Inferior parietal cortex (tissue), 1 donor: ENCODE results near the gene GRIK1.

ENCODE experiments used
- DNase-seq: peaks from one replicate; pipeline ENCODE4 v3.0.0-alpha.2; 2016; ENCODE audit errors: extremely low spot score

The GRIK1 gene

GRCh38 chr21:29534448-29534847 lies 405.3 kb downstream of the GRIK1 start:
- DNase-seq, result no peak

GRCh38 chr21:29529139-29529538 lies 410.7 kb downstream of the GRIK1 start:
- DNase-seq, result no peak

DNA sequence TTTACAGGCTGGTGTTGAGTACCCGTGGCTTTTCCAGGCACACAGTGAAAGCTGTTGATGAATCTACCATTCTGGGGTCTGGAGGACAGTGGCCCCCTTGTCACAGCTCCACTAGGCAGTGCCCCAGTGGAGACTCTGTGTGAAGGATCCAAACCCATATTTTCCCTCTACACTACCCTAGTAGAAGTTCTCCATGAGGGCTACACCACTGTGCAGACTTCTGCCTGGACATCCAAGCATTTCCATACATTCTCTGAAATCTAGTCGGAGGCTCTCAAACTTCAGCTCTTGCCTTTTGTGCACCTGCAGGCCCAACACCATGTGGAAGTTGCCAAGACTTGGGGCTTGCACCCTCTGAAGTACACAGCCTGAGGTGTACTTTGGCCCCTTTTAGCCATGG lies 413.3 kb downstream of the GRIK1 start:
- no peak for DNase-seq

- DNase-seq, result no peak
These were observed 415.7 kb downstream of the GRIK1 start for GRCh38 chr21:29524055-29524454.

GRCh38 chr21:29523646-29524045 lies 416.1 kb downstream of the GRIK1 start:
- no peak for DNase-seq

DNA sequence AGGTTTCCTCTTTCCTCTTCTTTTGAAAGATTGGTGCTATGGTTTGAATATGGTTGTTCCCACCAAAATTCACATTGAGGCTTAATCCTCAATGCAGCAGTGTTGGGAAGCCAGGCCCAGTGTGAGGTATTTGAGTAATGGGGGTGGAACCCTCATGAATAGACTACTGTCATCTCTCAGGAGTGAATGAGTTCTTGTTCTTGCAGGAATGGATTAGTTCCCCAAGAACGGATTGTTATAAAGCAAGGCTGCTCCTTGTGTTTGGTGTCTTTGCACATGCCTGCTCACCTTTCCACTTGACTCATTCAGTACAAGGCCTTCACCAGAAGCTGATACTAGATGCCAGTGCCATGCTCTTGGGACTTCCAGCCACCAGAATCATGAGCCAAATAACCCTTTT lies 417.9 kb downstream of the GRIK1 start:
- DNase-seq, result no peak

DNA sequence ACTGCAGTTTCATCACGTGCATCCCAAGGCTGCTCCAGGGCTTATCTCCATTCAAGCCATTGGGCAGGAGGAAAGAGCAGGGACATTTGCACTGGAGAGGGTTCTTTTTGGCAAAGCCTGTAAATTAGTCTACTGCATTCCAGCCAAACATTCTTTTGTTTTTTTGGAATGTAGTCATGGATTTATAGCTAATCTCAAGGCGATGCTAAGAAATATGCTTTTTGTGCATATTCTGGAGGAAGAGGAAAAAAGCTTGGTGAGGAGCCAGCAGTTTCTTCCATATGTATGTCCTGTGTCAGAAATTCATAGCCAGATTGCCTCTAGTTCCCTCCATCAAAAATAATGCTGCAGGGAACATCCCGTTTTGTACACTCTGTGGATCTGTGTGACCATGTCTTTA lies 419.6 kb downstream of the GRIK1 start:
- DNase-seq, result peak; percentile 14

- no peak for DNase-seq
These were observed 425.0 kb downstream of the GRIK1 start for GRCh38 chr21:29514652-29515247.

- no peak for DNase-seq
These were observed 426.3 kb downstream of the GRIK1 start for GRCh38 chr21:29513535-29513934.

GRCh38 chr21:29511096-29511495 lies 428.7 kb downstream of the GRIK1 start:
- DNase-seq, result no peak

DNA sequence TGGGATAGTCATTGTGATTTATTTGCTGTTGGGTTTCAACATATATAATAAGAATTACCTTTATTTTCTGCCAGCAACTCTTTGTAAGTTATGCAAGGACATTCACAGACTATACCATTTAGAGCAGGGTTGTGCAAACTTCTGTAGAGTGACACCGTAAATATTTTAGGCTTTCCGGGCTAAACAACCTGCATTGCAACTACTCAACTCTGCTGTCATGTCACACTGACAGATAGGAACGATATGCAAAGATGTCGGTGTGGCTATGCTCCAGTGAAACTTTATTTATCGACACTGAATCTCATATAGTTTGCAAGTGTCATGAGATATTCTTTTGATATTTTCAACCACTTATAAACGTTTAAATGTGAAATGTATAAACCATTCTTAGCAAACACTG lies 430.7 kb downstream of the GRIK1 start:
- DNase-seq, result no peak

DNA sequence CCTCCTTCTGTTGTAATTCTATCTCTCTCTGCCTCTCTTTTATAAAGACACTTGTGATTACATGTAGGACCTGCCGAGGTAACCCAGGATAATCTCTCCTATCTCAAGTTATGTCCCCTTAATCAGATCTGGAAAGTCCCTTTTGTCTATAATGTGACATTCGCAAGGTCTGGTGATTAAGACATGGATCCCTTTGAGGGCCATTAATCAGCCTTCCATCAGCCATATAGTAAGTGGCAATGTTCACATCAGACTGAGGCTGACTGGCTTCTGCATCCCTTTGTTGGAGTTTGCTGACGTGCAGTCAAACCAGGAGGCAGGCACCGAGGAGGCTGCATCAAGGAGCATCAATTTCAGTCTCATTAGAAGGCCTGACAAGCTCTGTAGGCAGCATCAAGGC lies 431.5 kb downstream of the GRIK1 start:
- no peak for DNase-seq

GRCh38 chr21:29506947-29507346 lies 432.8 kb downstream of the GRIK1 start:
- DNase-seq, result no peak

GRCh38 chr21:29506214-29506613 lies 433.6 kb downstream of the GRIK1 start:
- DNase-seq, result no peak

- DNase-seq, result no peak
These were observed 435.0 kb downstream of the GRIK1 start for GRCh38 chr21:29504751-29505321.

DNA sequence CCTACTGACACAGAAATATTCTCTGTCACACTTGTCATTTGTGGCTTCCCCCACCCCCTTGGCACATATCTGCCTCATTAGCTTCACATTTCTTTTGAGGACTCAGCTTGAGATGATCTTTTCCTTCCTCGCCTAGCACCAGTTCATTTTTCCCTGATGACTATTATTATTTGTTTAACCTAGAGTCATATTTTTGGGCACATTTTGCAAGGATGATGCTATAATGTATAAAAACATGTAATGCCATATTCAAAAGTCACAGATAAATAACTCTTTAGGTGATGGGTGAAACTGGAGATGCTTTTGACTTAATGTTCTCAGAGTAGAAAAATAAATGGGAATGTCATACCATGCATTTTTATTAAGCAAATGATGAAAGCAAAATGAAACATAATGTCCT lies 438.3 kb downstream of the GRIK1 start:
- DNase-seq, result no peak

GRCh38 chr21:29499734-29500343 lies 440.0 kb downstream of the GRIK1 start:
- peak; percentile 59 for DNase-seq

GRCh38 chr21:29499229-29499628 lies 440.6 kb downstream of the GRIK1 start:
- DNase-seq, result no peak

GRCh38 chr21:29496337-29496736 lies 443.5 kb downstream of the GRIK1 start:
- no peak for DNase-seq

DNA sequence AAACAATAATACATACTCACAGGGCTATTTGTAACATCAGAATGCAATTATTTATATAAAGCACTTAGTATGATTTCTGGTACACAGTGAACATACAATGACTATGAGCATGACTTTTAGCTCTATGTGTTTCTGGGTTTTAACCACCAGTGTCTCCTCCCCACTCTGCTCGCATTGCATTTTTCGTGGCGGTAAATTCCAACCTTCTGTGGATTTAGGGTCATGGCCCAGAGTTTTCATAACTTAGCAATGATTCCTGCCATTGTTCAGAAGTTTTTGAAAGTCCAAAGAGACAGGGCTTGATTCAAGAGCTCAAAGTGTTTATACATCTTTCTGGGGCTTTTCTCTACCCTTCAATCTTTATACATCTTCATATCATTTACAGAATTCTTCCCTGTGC lies 449.8 kb downstream of the GRIK1 start:
- no peak for DNase-seq

GRCh38 chr21:29487154-29487553 lies 452.6 kb downstream of the GRIK1 start:
- peak; percentile 39 for DNase-seq
